ENCODE measurements around the gene SNN. TPM values are rescaled to one million over a fixed set of nuclear protein-coding genes. Genes with fewer than 3 reads are reported as not detected.

The SNN gene
- total and polyA plus RNA-seq, 9 of the 15 experiments (the other 6 are each of a cell fraction or from before 2014, with no cell fraction given) = 0.07 to 2.9 (median 1.9) TPM

DNA sequence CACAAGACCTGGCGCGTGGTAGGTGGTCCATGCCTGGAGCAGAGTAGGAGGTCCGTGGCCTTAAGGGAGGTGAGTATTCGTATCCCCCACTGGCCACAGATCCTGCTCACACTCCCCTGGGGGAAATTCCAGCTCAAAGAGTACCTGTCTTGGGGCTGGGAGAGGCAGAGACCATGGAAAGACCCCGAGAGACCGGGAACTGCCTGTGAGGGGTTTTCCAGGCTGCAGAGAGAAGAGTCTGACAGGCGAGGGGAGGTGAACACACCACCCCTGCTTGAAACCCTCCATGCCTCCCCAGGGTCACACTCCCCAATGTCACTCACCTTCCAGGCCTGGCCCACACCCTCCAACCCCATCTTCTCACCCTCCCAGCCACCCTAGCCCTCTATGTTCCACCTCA is 12.6 kb upstream of the SNN start (continued):
- TF ChIP-seq BRCA1 (IDR thresholded peaks at IDR 0.05) = no peak
- TF ChIP-seq BRCA1 (CRISPR knock-in tag; IDR thresholded peaks at IDR 0.05) = no peak
- TF ChIP-seq ZNF707 (CRISPR knock-in tag; conservative IDR thresholded peaks at IDR 0.05) = no peak
- no peak for TF ChIP-seq ADNP (tag; IDR thresholded peaks at IDR 0.05)
- TF ChIP-seq SP2 (IDR thresholded peaks at IDR 0.05; ENCODE audit: extremely low read depth, low read depth, low read length, poor library complexity, severe bottlenecking) = no peak
- TF ChIP-seq FOXA1 (IDR thresholded peaks at IDR 0.05; ENCODE audit: borderline replicate concordance) = no peak
- TF ChIP-seq CAMTA2 (CRISPR knock-in tag; conservative IDR thresholded peaks at IDR 0.05) = no peak

DNA sequence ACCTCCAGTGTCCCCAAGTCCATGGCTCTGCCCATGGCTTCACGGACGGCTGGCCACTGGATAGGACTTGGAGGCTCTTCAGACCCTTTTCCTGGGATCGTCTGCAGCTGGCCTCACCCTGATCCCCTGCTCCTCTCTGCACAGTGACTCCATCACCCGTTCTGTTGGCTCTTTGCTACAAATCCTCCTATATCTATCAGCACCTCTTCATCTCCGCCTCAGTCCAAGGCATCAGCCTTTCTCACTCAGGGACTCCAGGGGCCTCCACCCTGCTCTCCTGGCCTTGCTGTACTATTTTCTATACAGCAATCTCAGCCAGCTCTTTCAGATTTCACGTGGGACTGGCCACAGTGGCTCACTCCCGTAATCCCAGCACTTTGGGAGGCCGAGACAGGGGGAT is 10.7 kb upstream of the SNN start:
- TF ChIP-seq NR2C2 (CRISPR knock-in tag; IDR thresholded peaks at IDR 0.05) = no peak
- TF ChIP-seq NR2C2 (tag; IDR thresholded peaks at IDR 0.05) = no peak
- TF ChIP-seq, protein P1, sequence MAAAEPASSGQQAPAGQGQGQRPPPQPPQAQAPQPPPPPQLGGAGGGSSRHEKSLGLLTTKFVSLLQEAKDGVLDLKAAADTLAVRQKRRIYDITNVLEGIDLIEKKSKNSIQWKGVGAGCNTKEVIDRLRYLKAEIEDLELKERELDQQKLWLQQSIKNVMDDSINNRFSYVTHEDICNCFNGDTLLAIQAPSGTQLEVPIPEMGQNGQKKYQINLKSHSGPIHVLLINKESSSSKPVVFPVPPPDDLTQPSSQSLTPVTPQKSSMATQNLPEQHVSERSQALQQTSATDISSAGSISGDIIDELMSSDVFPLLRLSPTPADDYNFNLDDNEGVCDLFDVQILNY (CRISPR knock-in tag; IDR thresholded peaks at IDR 0.05) = no peak
- TF ChIP-seq ZFP30 (CRISPR knock-in tag; IDR thresholded peaks at IDR 0.05; ENCODE audit: borderline replicate concordance) = no peak
- TF ChIP-seq ZNF699 (CRISPR knock-in tag; IDR thresholded peaks at IDR 0.05; ENCODE audit: insufficient replicate concordance) = no peak
- TF ChIP-seq NCOA4 (IDR thresholded peaks at IDR 0.05; ENCODE audit: partially characterized antibody) = no peak
- no peak for TF ChIP-seq SIN3B (IDR thresholded peaks at IDR 0.05; ENCODE audit: low read depth)
- TF ChIP-seq, protein P2, sequence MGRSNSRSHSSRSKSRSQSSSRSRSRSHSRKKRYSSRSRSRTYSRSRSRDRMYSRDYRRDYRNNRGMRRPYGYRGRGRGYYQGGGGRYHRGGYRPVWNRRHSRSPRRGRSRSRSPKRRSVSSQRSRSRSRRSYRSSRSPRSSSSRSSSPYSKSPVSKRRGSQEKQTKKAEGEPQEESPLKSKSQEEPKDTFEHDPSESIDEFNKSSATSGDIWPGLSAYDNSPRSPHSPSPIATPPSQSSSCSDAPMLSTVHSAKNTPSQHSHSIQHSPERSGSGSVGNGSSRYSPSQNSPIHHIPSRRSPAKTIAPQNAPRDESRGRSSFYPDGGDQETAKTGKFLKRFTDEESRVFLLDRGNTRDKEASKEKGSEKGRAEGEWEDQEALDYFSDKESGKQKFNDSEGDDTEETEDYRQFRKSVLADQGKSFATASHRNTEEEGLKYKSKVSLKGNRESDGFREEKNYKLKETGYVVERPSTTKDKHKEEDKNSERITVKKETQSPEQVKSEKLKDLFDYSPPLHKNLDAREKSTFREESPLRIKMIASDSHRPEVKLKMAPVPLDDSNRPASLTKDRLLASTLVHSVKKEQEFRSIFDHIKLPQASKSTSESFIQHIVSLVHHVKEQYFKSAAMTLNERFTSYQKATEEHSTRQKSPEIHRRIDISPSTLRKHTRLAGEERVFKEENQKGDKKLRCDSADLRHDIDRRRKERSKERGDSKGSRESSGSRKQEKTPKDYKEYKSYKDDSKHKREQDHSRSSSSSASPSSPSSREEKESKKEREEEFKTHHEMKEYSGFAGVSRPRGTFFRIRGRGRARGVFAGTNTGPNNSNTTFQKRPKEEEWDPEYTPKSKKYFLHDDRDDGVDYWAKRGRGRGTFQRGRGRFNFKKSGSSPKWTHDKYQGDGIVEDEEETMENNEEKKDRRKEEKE (IDR thresholded peaks at IDR 0.05; ENCODE audit: borderline replicate concordance in 1 of 2, control insufficient read depth in 1 of 2, low read depth in 2 of 2, low read length in 1 of 2) = no peak
- no peak for TF ChIP-seq TCF7 (IDR thresholded peaks at IDR 0.05; ENCODE audit: borderline replicate concordance)
- no peaks in the 10 kb centered on the region for H3K9me1 ChIP-seq (ENCODE audit: control insufficient read depth, insufficient read depth, low read length)
- no peaks in the 10 kb centered on the region for H3K9me3 ChIP-seq (replicated peaks; ENCODE audit: control insufficient read depth, insufficient read depth, low read depth, low read length)
- no peak overlapping the region for H3K9ac ChIP-seq (ENCODE audit: insufficient read depth in 1 of 2, low read depth in 2 of 2, low read length in 2 of 2)
- ATAC-seq = no peak
- no peak overlapping the region for H3K27ac ChIP-seq (ENCODE audit: extremely low read depth, low read depth, low read length)
- H3K4me2 ChIP-seq (ENCODE audit: insufficient read depth, low read length) = no peak overlapping the region
- H3K79me2 ChIP-seq (ENCODE audit: control insufficient read depth, insufficient read depth, low read length) = no peaks in the 10 kb centered on the region
- peaks cover 31 to 63% of the 10 kb centered on the region in 2 experiments for H3K27me3 ChIP-seq (ENCODE audit: control insufficient read depth in 2 of 2, insufficient read depth in 2 of 2, low read length in 2 of 2)
- intact Hi-C loops (cut with micrococcal nuclease) = loop anchor here (5.0 kb wide), 2 partner anchors 125 to 250 kb away; no protein-coding TSS in a partner anchor
- ChIA-PET CTCF (ENCODE audit: low intra/inter-chr PET ratio) (interaction anchor here (1.1 to 1.2 kb wide), 2 partner anchors 57 to 261 kb away, joined by 3 to 4 read pairs; no protein-coding TSS in a partner anchor), POLR2A (interaction anchor here (0.7 to 1.1 kb wide), 2 partner anchors 9 to 15 kb away, joined by 4 to 5 read pairs; no protein-coding TSS in a partner anchor)
- no peak for DNase-seq (ENCODE audit: extremely low read depth in 1 of 4, low spot score in 3 of 4)
- FAIRE-seq = no peak
- no TSS peak for BruUV-seq (replicated peaks)
- H3K4me1 ChIP-seq (replicated peaks in 1 of 2; ENCODE audit: control insufficient read depth in 2 of 2, insufficient read depth in 2 of 2, low read length in 2 of 2) = peaks cover 0 to 4% of the 10 kb centered on the region in 2 experiments; a peak in 1 of 5 replicates
- in situ Hi-C loops (cut with MboI) = loop anchor here (10.0 to 25.0 kb wide), 2 partner anchors 253 to 695 kb away; no protein-coding TSS in a partner anchor
- H3K4me3 ChIP-seq = no peak overlapping the region
- no peaks in the 10 kb centered on the region for H3K36me3 ChIP-seq (ENCODE audit: control insufficient read depth, insufficient read depth, low read length)
- peaks cover 5% of the 10 kb centered on the region; the same call in 1 of the 2 replicates for H4K20me1 ChIP-seq (replicated peaks; ENCODE audit: control insufficient read depth, insufficient read depth, low read length)
- WGBS (ENCODE audit: insufficient coverage, low coverage, missing lambda C conversion rate) = 3% methylated on average over 8 of the region's 8 CpGs
- no peak overlapping the region for H2AFZ ChIP-seq (ENCODE audit: low read depth, low read length)

All from K562 (cell line).